Activated T-helper 1 cell treated with anti-CD3 and anti-CD28 coated beads, Interleukin-2, amount 50 U/mL, for 16 hours (primary cell): Measurements from ENCODE around the gene SPTBN5.
A peak's percentile ranks its signal among the peaks of the same experiment; 100 is the strongest.

ENCODE experiments used
- DNase-seq, 2 donors: peaks; one replicate each; pipeline ENCODE4 v3.0.0-alpha.2; 2020; ENCODE audit warnings: low read depth in 1 of 2, low spot score in 1 of 2

SPTBN5 gene

GRCh38 chr15:41893422-41894250, at the start of gene SPTBN5:
SPTBN5 (minus strand) TSS chr15:41894053; CDS start chr15:41893497, 556 bp downstream.
- no peak for DNase-seq

GRCh38 chr15:41942886-41943285, 49.0 kb upstream of the SPTBN5 start:
- no peak for DNase-seq

- no peak for DNase-seq
These were observed 48.0 kb upstream of the SPTBN5 start for GRCh38 chr15:41941644-41942415.

GRCh38 chr15:41940441-41940857, 46.6 kb upstream of the SPTBN5 start:
- DNase-seq: peak in 1 of 2 donors; percentile 25

- DNase-seq: no peak
These were observed 46.1 kb upstream of the SPTBN5 start for GRCh38 chr15:41939986-41940385.

- no peak for DNase-seq
These were observed 43.7 kb upstream of the SPTBN5 start for GRCh38 chr15:41937568-41937923.

- DNase-seq: peak; percentile 49 to 74
These were observed 43.1 kb upstream of the SPTBN5 start for GRCh38 chr15:41936649-41937567.

GRCh38 chr15:41936155-41936554, 42.3 kb upstream of the SPTBN5 start:
- DNase-seq: no peak

GRCh38 chr15:41935566-41936020, 41.7 kb upstream of the SPTBN5 start:
- DNase-seq: no peak

- peak; percentile 53 to 55 for DNase-seq
These were observed 41.0 kb upstream of the SPTBN5 start for GRCh38 chr15:41934843-41935242.

GRCh38 chr15:41933771-41934170, 39.9 kb upstream of the SPTBN5 start:
- DNase-seq: no peak

GRCh38 chr15:41933326-41933725, 39.5 kb upstream of the SPTBN5 start:
- DNase-seq: no peak

GRCh38 chr15:41932511-41933289, 38.8 kb upstream of the SPTBN5 start:
- DNase-seq: no peak

GRCh38 chr15:41932101-41932500, 38.2 kb upstream of the SPTBN5 start:
- DNase-seq: no peak

- no peak for DNase-seq
These were observed 37.0 kb upstream of the SPTBN5 start for GRCh38 chr15:41930867-41931222.

- DNase-seq: no peak
These were observed 36.5 kb upstream of the SPTBN5 start for GRCh38 chr15:41930221-41930866.

GRCh38 chr15:41928637-41929620, 35.1 kb upstream of the SPTBN5 start:
- no peak for DNase-seq

- DNase-seq: no peak
These were observed 34.2 kb upstream of the SPTBN5 start for GRCh38 chr15:41928100-41928499.

- DNase-seq: no peak
These were observed 33.7 kb upstream of the SPTBN5 start for GRCh38 chr15:41927536-41927935.
